Kidney (tissue), 14 donors: ENCODE data around the gene STAC2. TPM values are rescaled to one million over a fixed set of nuclear protein-coding genes. Genes with fewer than 3 reads are reported as not detected.
A peak's percentile ranks its signal among the peaks of the same experiment; 100 is the strongest.

Experiments
- DNase-seq, 5 donors: peaks; one replicate each; pipeline ENCODE4 v3.0.0-alpha.2; 2013 to 2020
- FAIRE-seq: peaks from 2 replicates; lab custom pipeline; 2012; peaks lifted over from hg19 to GRCh38; lab: Jason Lieb, UNC
- H3K27ac ChIP-seq, 2 donors: one replicate each; pipeline ENCODE4 v1.7.0; 2013; ENCODE audit warnings: low read depth in 2 of 2, low read length in 2 of 2, inconsistent platforms in 1 of 2
- H3K27me3 ChIP-seq: one replicate; pipeline ENCODE4 v1.7.1; 2013; ENCODE audit warnings: low read length, inconsistent platforms; ENCODE audit not compliant: control insufficient read depth, insufficient read depth
- H3K36me3 ChIP-seq, 3 donors: one replicate each; pipeline versions ENCODE4 v1.7.0 to v1.7.1; 2013; ENCODE audit warnings: low read length in 3 of 3, control low read depth in 1 of 3, inconsistent platforms in 1 of 3; ENCODE audit not compliant: insufficient read depth in 3 of 3, control insufficient read depth in 2 of 3
- H3K4me1 ChIP-seq, 3 donors: one replicate each; pipeline versions ENCODE4 v1.7.0 to v1.7.1; 2013; ENCODE audit warnings: low read length in 3 of 3, inconsistent platforms in 1 of 3, low read depth in 1 of 3; ENCODE audit not compliant: control insufficient read depth in 2 of 3, insufficient read depth in 2 of 3
- H3K4me3 ChIP-seq, 3 donors: one replicate each; pipeline versions ENCODE4 v1.7.0 to v1.8.1; 2013; ENCODE audit warnings: low read length in 3 of 3, control low read depth in 1 of 3, inconsistent platforms in 1 of 3
- H3K9ac ChIP-seq, 3 donors: one replicate each; pipeline versions ENCODE4 v1.7.0 to v1.7.1; 2013; ENCODE audit warnings: low read length in 3 of 3, control low read depth in 1 of 3, inconsistent platforms in 1 of 3
- H3K9me3 ChIP-seq, 3 donors: one replicate each; pipeline versions ENCODE4 v1.7.0 to v1.7.1; 2013; ENCODE audit warnings: low read length in 3 of 3, control low read depth in 1 of 3, inconsistent platforms in 1 of 3; ENCODE audit not compliant: control insufficient read depth in 2 of 3, insufficient read depth in 1 of 3
- CTCF ChIP-seq: IDR thresholded peaks from 3 replicates; pipeline ENCODE4 v1.5.1; 2012; ENCODE audit warnings: mild to moderate bottlenecking, moderate library complexity, borderline replicate concordance; ENCODE audit not compliant: insufficient read depth; ENCODE audit errors: extremely low read depth
- intact Hi-C: fragments of 100-400 bp; cut with DNase I; formaldehyde crosslinking; loops from one replicate; pipeline ENCODE4 v1.11.1; 2022
- polyA plus RNA-seq: library from polyadenylated mRNA; stranded (reverse); fragments of 350-450 nt; fragmentation: Illumina TruSeq; extraction: RNeasy Lipid Tissue Mini Kit (QIAGEN cat#74804); gene quantifications from one replicate; pipeline ENCODE4 v1.2.3, GENCODE V29; 2014; ENCODE audit warnings: low read depth, low replicate concordance; ENCODE audit not compliant: insufficient read depth
- total RNA-seq: library from RNA; stranded (reverse); fragmentation: NEBNext Ultra II Directional; extraction: Animal tissue kit (Norgen Biotek cat#: 25700); gene quantifications from one replicate; pipeline ENCODE4 v1.2.1, GENCODE V29; 2021
- donor health status: control.
- donor health status: control.
- donor health status: control.
- donor health status: control.
- donor health status: control.
- donor health status: DM: yes; HTN: yes; CAD: no.
- donor health status: Normal renal cell carcinoma (clear cell type).

STAC2 gene
- total and polyA plus RNA-seq, 2 donors from 2014 or later = 15.3 to 18.9 TPM

- TF ChIP-seq CTCF = no peak
- H3K9me3 ChIP-seq = no peaks in the 10 kb centered on the region
- no peak overlapping the region for H3K27ac ChIP-seq
- DNase-seq (no peak), FAIRE-seq (no peak)
- no peaks in the 10 kb centered on the region for H3K27me3 ChIP-seq
- intact Hi-C loops = no loop called here
- H3K9ac ChIP-seq = peak overlapping the region in 1 of 3 donors; percentile 7
- peak overlapping the region in 1 of 3 donors; percentile 63 for H3K4me3 ChIP-seq
- H3K36me3 ChIP-seq = peaks cover 0 to 4% (median 2%) of the 10 kb centered on the region in 3 donors
- H3K4me1 ChIP-seq = peaks cover 3 to 9% (median 5%) of the 10 kb centered on the region in 3 donors
Measured at GRCh38 chr17:39196241-39196807, 29.4 kb downstream of the STAC2 start.

GRCh38 chr17:39195568-39196160, 30.1 kb downstream of the STAC2 start:
- Histone ChIP-seq H3K27me3 (no peaks in the 10 kb centered on the region), H3K36me3 (peaks cover 0 to 4% (median 0%) of the 10 kb centered on the region in 3 donors), H3K4me3 (no peak overlapping the region), H3K4me1 (peaks cover 0 to 3% (median 0%) of the 10 kb centered on the region in 3 donors), H3K9ac (no peak overlapping the region), H3K27ac (no peak overlapping the region), H3K9me3 (no peaks in the 10 kb centered on the region)
- DNase-seq (no peak), FAIRE-seq (no peak)
- intact Hi-C loops = no loop called here
- TF ChIP-seq CTCF = no peak

GRCh38 chr17:39194985-39195524, 30.7 kb downstream of the STAC2 start:
- FAIRE-seq = no peak
- no peak for TF ChIP-seq CTCF
- DNase-seq = peak in 2 of 5 donors; percentile 42 to 46
- Histone ChIP-seq H3K4me1 (peaks cover 0 to 2% (median 0%) of the 10 kb centered on the region in 3 donors), H3K27ac (no peak overlapping the region), H3K9ac (no peak overlapping the region), H3K9me3 (no peaks in the 10 kb centered on the region), H3K4me3 (no peak overlapping the region), H3K36me3 (peaks cover 0 to 4% (median 0%) of the 10 kb centered on the region in 3 donors), H3K27me3 (no peaks in the 10 kb centered on the region)
- intact Hi-C loops = no loop called here
